Bone marrow (tissue), 2 donors: ENCODE data around the gene MSI2.

Experiments
- DNase-seq, 2 donors: peaks; one replicate each; lab custom pipeline; 2025; lab: John Stamatoyannopoulos, UW

The MSI2 gene

GRCh38 chr17:57505841-57506773 is 249.8 kb downstream of the MSI2 start:
- DNase-seq = no peak

DNA sequence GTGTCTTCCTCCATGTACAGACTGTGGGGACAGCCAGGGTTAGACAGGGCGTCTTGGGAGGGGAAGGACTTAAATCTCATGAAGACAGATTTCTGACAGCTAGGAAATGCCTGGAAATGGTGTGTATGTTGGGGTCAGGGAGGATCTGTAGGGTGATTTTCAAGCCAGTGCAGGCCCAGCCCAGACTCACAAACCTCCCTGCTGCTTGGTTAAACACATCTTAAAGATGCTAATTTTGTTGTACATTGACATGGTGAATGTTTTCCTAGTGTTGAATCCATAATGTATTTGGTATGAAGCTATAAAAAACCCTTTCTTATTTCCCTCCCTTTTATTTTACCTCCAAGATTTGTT is 250.4 kb downstream of the MSI2 start:
- DNase-seq = no peak

DNA sequence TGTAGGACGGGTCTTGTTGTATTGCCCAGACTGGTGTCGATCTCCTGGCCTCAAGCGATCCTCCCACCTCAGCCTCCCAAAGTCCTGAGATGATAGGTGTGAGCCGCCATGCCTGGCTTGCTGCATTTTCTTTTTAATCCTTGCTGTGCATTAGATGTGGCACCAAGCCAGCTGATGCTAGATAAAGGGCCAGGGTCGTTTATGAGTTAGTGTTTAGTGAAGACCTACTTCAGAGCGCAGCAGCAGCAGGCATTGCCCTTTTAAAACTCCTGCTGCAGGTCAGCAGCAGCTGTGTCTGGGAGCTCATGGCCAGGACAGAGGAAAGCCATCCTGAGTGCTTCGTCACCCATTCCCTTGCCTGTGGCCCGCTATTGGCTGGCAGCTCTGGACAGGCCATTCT is 251.5 kb downstream of the MSI2 start:
- no peak for DNase-seq

- DNase-seq = no peak
These were observed 252.3 kb downstream of the MSI2 start for GRCh38 chr17:57508671-57509070.

DNA sequence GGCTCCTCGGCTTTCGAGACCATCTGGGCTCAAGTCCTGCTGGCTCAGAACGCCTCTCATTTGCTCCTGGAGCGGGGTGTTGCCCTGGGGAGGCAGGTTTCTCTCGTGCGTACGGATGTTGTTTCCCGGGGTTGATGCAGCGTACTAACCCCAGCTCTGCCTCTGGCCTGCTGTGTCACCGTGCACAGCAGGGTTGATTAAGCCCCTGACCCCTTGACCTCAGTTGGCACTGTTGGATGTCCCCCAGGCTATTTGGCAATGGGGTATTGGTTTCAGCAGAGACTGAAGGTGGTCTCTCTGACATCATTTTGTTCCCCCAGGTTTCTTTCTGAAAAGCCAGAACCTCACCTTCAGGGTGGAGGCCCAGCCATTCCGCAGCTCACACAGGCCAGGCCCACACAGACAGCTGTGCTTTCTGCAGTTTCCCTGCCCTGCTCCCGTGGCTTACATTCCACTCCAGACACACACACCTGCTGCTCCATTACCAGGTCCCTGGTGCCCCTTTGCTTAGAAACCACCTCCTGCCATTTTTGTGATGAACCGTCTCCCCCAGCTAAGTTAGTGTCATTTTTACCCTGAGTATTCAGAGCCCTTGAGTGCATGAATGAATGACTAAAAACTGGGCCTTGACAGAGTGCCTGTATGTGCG is 255.3 kb downstream of the MSI2 start:
- DNase-seq = no peak

DNA sequence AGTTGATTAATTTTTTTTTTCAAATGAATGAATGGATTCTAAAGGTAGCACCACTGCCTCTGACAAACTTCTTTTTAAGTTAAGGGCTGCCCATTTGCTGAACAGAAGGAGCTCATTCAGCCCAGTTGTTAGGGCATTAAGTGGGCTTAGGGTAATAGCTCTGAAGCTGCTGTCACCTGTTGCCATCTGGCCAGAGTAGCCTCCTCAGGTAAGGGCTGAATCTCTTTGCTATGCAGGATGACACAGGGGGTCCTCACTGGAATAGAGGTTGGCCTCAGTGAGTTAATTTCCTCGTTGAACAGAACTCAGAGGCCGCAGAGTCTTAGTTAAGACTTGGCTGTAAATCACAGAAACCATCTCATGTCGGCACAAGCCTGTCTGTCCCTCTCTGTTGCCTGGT is 255.9 kb downstream of the MSI2 start:
- no peak for DNase-seq

- no peak for DNase-seq
These were observed 256.4 kb downstream of the MSI2 start for GRCh38 chr17:57512691-57513090.

GRCh38 chr17:57513569-57513968 is 257.2 kb downstream of the MSI2 start:
- DNase-seq = no peak

DNA sequence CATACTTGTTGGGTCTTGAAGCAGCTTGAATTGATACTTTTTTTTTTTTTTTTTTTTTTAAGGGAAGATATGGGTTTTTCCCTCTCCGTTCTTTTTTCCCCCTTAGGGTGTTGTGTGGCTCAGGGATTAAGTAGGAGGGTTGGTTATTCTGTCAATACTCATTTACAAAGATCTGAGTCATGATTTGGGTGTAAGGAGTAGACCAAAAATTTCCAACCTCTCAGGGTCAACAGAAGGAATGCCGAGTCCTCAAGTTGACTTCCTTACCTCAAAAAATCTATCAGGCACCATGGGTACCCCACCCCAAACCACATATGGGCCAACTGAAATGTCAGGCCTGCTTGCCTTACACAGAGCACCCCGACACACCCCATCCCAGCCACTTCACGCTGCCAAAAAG is 258.3 kb downstream of the MSI2 start:
- no peak for DNase-seq

DNA sequence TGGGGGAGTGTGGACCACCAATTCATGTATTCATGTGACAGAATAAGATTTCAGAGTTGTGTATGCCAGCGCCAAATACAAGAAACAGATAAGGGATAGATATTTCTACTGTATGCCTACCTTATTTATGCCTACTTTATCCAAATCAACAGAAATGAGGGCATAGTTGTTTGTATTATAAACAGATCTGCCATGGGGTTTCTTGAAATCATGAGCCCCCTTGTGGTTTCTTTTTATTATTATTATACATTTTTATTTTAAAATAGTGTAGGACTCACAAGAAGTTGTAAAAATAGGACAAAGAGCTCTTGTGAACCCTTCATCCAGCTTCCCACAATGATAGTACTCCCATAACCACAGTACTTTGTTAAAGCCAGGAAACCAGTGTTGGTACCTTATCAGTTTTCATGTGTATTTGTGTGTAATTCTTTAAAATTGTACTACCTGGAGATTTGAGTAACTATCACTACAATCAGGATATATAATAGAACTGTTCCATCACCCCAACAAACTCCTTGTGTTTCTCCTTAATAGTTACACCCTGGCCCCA is 259.4 kb downstream of the MSI2 start:
- no peak for DNase-seq

GRCh38 chr17:57516290-57517230 is 260.2 kb downstream of the MSI2 start:
- DNase-seq = no peak

DNA sequence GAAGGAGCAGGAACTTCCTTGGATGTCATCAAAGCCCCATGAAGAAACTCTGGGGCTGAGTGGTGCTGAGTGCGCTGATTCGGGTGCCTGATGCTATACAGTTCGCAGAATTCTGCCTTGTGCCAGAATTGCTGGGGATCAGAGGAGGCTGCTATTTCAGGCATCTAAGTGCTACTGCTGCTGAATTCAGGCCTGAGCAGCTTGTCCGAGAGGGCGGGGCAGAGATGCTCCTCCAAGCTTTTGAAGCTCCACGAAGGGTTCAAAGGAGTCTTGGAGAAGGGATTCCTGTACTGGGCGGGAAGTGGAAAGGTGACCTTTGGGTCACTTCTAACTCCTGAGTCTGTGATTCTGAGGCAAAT is 260.9 kb downstream of the MSI2 start:
- no peak for DNase-seq

GRCh38 chr17:57517632-57518456 is 261.5 kb downstream of the MSI2 start:
- DNase-seq = no peak

GRCh38 chr17:57518587-57519581 is 262.6 kb downstream of the MSI2 start:
- DNase-seq = no peak

- no peak for DNase-seq
These were observed 263.5 kb downstream of the MSI2 start for GRCh38 chr17:57519800-57520199.

DNA sequence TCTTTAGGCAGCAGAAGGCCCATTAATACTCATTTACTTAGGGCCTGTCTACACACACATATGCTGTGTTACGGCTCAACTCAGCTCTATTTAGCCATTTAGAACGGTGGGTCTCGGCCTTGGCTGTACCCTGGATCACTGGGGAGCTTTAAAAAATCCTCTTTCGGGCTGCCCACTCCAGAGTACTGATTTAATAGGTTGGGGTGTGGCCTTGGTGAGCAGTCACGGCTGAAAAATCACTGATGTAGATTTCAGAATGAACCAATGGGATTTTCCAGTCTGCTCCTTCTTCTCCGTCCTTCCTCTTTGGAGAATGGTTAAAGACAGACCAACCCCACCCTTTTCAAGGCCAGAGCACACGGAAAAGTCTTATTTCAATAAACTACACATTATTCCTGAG is 265.3 kb downstream of the MSI2 start:
- DNase-seq = no peak

DNA sequence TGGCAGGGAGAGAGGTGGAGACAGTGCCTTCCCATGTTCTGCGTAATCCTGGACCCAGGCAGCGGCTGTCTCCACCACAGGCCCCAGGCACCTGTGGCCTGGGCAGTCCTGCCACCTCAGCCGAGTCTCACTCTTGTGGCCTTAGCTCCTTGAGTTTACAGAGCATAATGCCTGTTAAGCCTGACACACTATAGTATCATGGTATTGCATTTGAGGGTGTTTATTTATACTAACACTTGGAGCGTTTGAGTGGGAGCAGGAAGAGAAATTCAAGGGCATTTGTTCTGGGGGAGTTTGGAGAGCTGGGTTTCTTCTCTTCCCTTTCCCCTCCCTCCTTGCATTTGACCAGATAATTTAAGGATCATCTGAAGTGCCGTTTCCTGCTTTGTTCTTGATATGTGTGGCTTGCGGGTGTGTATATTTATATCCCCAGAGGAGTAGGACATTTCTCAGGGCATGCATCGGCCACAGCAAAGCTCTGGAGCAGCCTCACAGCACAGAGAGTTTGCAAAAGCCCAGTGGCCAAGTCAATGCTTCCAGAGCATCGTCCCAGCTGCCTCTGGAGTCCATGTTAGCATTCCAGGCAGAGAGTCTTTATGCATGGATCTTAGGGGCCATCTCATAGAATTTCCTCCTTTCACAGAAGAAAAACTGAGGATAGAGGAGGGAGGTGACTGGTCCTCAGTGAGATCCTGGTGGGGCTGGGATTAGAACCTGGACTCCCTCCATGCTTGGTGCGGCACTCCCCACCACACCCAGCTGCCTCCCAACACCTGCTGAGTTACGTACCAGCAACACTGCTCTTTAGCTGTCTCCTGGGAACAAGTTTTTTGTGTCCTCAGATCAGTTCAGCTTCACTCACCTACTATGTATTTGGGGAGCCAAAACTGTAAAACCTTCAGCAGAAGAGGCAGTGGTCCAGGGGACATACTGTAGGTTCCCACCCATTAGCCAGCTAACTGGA is 266.0 kb downstream of the MSI2 start:
- no peak for DNase-seq

DNA sequence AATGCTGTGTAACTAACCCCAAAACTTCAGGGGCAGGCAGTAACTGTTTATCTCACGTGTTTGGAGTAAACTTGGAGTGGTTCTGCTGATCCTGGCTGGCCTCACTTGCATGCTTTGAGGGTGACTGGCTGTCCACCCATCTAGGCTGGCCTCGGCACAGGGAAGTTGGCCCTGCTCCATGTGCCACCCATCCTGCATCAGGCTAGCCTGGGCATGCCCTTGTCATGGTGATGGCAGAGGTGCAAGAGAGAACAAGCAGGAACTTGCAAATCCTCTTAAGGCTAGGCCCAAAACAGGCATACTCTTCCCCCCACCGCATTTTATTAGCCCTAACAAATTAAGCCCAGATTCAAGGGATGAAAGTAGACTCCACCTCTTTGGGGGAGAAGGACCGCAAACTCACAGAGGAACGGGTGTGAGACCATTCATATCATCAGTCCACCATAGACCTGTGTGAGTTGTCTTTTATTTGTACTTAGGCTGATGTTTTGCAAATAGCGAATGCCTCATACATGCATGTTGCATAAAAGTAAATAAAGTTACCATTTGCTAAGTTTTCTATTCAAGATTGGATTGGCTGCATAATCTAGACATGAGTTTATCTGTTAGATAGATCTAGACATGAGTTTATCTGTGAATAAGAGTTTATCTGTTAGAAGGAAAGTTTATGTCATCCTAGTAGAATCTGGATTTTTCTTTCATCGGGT is 267.8 kb downstream of the MSI2 start:
- no peak for DNase-seq
